ENCODE results near the gene TDRD3. TPM values are rescaled to one million over a fixed set of nuclear protein-coding genes. Genes with fewer than 3 reads are reported as not detected.
"Not testable (repeated sequence)": the region's sequence is repeated elsewhere in the genome, so short reads cannot be mapped to it uniquely, and the experiment has no call there.

Gene TDRD3
- total RNA-seq, 2 donors from 2014 or later: 21.0 to 25.9 TPM

- DNase-seq: no peak
- Histone ChIP-seq H3K4me3 (no peak overlapping the region), H3K27me3 (no peaks in the 10 kb centered on the region), H3K4me1 (peaks cover 7% of the 10 kb centered on the region), H3K36me3 (no peaks in the 10 kb centered on the region), H3K27ac (no peak overlapping the region), H3K9ac (ENCODE audit: low read depth in 2 of 2, low read length in 2 of 2) (no peak overlapping the region), H3K9me3 (no peaks in the 10 kb centered on the region)
- TF ChIP-seq, protein P1, sequence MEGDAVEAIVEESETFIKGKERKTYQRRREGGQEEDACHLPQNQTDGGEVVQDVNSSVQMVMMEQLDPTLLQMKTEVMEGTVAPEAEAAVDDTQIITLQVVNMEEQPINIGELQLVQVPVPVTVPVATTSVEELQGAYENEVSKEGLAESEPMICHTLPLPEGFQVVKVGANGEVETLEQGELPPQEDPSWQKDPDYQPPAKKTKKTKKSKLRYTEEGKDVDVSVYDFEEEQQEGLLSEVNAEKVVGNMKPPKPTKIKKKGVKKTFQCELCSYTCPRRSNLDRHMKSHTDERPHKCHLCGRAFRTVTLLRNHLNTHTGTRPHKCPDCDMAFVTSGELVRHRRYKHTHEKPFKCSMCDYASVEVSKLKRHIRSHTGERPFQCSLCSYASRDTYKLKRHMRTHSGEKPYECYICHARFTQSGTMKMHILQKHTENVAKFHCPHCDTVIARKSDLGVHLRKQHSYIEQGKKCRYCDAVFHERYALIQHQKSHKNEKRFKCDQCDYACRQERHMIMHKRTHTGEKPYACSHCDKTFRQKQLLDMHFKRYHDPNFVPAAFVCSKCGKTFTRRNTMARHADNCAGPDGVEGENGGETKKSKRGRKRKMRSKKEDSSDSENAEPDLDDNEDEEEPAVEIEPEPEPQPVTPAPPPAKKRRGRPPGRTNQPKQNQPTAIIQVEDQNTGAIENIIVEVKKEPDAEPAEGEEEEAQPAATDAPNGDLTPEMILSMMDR (IDR thresholded peaks at IDR 0.05): no peak
- intact Hi-C loops (cut with DNase I): loop anchor here (10.0 kb wide), 1 partner anchor 237 kb away; the partner anchor contains the start of gene DIAPH3
Measured at GRCh38 chr13:60402022-60402421, 5.0 kb downstream of the TDRD3 start.

DNA sequence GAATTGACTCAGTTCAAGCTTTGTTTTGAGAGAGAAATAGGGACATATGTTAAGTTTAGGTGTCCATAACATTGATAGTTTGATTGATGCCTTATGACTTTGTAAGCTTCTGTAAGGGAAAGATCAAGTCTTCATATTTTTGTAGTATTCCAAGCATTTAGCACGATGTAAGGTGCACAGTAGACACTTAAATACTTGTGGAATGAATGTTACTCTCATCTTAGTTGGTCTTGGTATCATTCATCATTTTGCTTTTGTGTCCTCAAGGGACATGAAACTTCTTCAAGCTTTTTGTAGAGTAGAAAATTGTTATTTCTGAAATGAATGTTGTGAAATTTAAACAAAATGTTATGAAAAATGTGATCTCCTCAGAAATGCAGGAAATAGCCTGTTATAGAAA, 10.1 kb downstream of the TDRD3 start:
- intact Hi-C loops (cut with DNase I): loop anchor here (10.0 kb wide), 1 partner anchor 242 kb away; the partner anchor contains the start of gene DIAPH3
- no peaks in the 10 kb centered on the region for H3K4me1 ChIP-seq
- TF ChIP-seq, protein P1 (IDR thresholded peaks at IDR 0.05): no peak
- no peak for DNase-seq
- H3K27me3 ChIP-seq: no peaks in the 10 kb centered on the region
- H3K9me3 ChIP-seq: no peaks in the 10 kb centered on the region
- no peaks in the 10 kb centered on the region for H3K36me3 ChIP-seq
- no peak overlapping the region for H3K4me3 ChIP-seq
- H3K27ac ChIP-seq: no peak overlapping the region
- no peak overlapping the region for H3K9ac ChIP-seq (ENCODE audit: low read depth in 2 of 2, low read length in 2 of 2)

DNA sequence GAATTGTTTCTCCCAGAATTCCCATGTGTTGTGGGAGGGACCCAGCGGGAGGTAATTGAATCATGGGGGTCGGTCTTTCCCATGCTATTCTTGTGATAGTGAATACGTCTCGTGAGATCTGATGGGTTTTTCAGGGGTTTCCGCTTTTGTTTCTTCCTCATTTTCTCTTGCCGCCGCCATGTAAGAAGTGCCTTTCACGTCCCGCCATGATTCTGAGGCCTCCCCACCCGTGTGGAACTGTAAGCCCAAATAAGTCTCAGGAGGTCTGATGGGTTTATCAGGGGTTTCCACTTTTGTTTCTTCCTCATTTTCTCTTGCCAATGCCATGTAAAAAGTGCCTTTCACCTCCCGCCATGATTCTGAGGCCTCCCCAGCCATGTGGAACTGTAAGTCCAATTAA, 10.8 kb downstream of the TDRD3 start:
- not testable (repeated sequence) for H3K4me1 ChIP-seq; DNase-seq; H3K4me3 ChIP-seq; H3K9me3 ChIP-seq; H3K27me3 ChIP-seq; H3K27ac ChIP-seq; H3K9ac ChIP-seq (ENCODE audit: low read depth in 2 of 2, low read length in 2 of 2); H3K36me3 ChIP-seq
- intact Hi-C loops (cut with DNase I): loop anchor here (10.0 kb wide), 1 partner anchor 243 kb away; the partner anchor contains the start of gene DIAPH3

- not testable (repeated sequence) for H3K27me3 ChIP-seq; H3K27ac ChIP-seq; DNase-seq; H3K36me3 ChIP-seq; H3K9ac ChIP-seq (ENCODE audit: low read depth in 2 of 2, low read length in 2 of 2); H3K4me3 ChIP-seq; H3K9me3 ChIP-seq; H3K4me1 ChIP-seq
- intact Hi-C loops (cut with DNase I): loop anchor here (10.0 kb wide), 1 partner anchor 245 kb away; the partner anchor contains the start of gene DIAPH3
Measured at GRCh38 chr13:60409574-60410292, 12.7 kb downstream of the TDRD3 start.

GRCh38 chr13:60410299-60410698, 13.3 kb downstream of the TDRD3 start:
- H3K9me3 ChIP-seq: no peaks in the 10 kb centered on the region
- H3K9ac ChIP-seq (ENCODE audit: low read depth in 2 of 2, low read length in 2 of 2): no peak overlapping the region
- DNase-seq: no peak
- no peaks in the 10 kb centered on the region for H3K27me3 ChIP-seq
- no peaks in the 10 kb centered on the region for H3K36me3 ChIP-seq
- TF ChIP-seq, protein P1 (IDR thresholded peaks at IDR 0.05): no peak
- H3K27ac ChIP-seq: no peak overlapping the region
- intact Hi-C loops (cut with DNase I): no loop called here
- H3K4me1 ChIP-seq: no peaks in the 10 kb centered on the region
- no peak overlapping the region for H3K4me3 ChIP-seq

DNA sequence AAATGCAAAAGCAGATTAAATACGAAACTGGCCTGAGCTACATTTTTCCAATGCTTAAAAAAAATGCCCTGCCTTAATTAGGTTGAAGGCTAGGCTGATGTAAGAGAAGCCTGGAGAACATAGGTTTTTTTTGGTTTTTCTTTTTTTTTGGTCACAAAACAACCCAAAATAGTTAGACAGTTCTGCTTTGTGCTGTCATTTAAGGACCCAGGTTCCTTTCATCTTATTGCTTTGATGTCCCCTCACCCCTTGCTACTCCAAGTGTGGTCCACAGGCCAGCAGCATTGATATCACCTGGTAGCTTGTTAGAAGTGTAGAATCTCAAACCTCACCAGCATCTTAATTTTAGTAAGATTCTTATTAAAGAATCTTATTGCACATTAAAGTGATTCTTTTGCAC, 14.4 kb downstream of the TDRD3 start:
- Histone ChIP-seq H3K9ac (ENCODE audit: low read depth in 2 of 2, low read length in 2 of 2) (no peak overlapping the region), H3K4me3 (no peak overlapping the region), H3K4me1 (no peaks in the 10 kb centered on the region), H3K27ac (no peak overlapping the region), H3K9me3 (no peaks in the 10 kb centered on the region), H3K36me3 (no peaks in the 10 kb centered on the region), H3K27me3 (no peaks in the 10 kb centered on the region)
- intact Hi-C loops (cut with DNase I): no loop called here
- no peak for DNase-seq
- TF ChIP-seq, protein P1 (IDR thresholded peaks at IDR 0.05): no peak

All from colonic mucosa (tissue), 4 donors.